ENCODE measurements around the gene UST. TPM values are rescaled to one million over a fixed set of nuclear protein-coding genes. Genes with fewer than 3 reads are reported as not detected.

UST gene
- total RNA-seq, 1 experiment from 2014 or later, result 6.1 TPM

GRCh38 chr6:149053848-149054558 lies 307.2 kb downstream of the UST start:
- H3K4me1 ChIP-seq (ENCODE audit: control insufficient read depth in 1 of 2, insufficient read depth in 2 of 2, low read length in 2 of 2), result peaks cover 0 to 7% of the 10 kb centered on the region in 2 experiments; a peak in 2 of 4 replicates
- H3K9ac ChIP-seq (ENCODE audit: low read length), result no peak overlapping the region
- no peak overlapping the region for H3K4me2 ChIP-seq (ENCODE audit: low read length)
- ChIA-PET RAD21 (ENCODE audit: low non-redundant PET in 1 of 2, low total read pairs in 2 of 2, uncharacterized antibody in 2 of 2, unreplicated experiment in 2 of 2) (no interaction called here), CTCF (no interaction called here), POLR2A (no interaction called here)
- H3K4me3 ChIP-seq (replicated peaks in 1 of 2; ENCODE audit: low read depth in 1 of 2, low read length in 2 of 2), result no peak overlapping the region
- H3K36me3 ChIP-seq (ENCODE audit: control insufficient read depth in 1 of 2, insufficient read depth in 2 of 2, low read length in 2 of 2), result no peaks in the 10 kb centered on the region
- DNase-seq (ENCODE audit: low read depth, low spot score) (no peak), ATAC-seq (no peak)
- no peaks in the 10 kb centered on the region for H3K27me3 ChIP-seq (ENCODE audit: insufficient read depth, low read length)
- no peaks in the 10 kb centered on the region for H3K79me2 ChIP-seq (ENCODE audit: insufficient read depth, low read length)
- H3K9me2 ChIP-seq (ENCODE audit: insufficient read depth), result no peaks in the 10 kb centered on the region
- no peak overlapping the region for H2AFZ ChIP-seq (ENCODE audit: low read depth, low read length, poor library complexity, severe bottlenecking)
- no peaks in the 10 kb centered on the region for H4K20me1 ChIP-seq (ENCODE audit: insufficient read depth)
- BruUV-seq (replicated peaks), result no TSS peak
- H3K27ac ChIP-seq (ENCODE audit: low read depth, low read length), result no peak overlapping the region
- no peaks in the 10 kb centered on the region for H3K9me3 ChIP-seq (ENCODE audit: control insufficient read depth in 1 of 2, insufficient read depth in 1 of 2, low read depth in 1 of 2, low read length in 2 of 2)
- intact Hi-C loops (cut with micrococcal nuclease), result no loop called here
- TF ChIP-seq REST (IDR thresholded peaks at IDR 0.05; ENCODE audit: low read depth), result no peak
- no peak for TF ChIP-seq JUND (IDR thresholded peaks at IDR 0.05)
- TF ChIP-seq ZBTB33 (IDR thresholded peaks at IDR 0.05; ENCODE audit: extremely low read depth, insufficient replicate concordance, low read length), result no peak
- no peak for TF ChIP-seq RAD21 (IDR thresholded peaks at IDR 0.05; ENCODE audit: low read depth)
- TF ChIP-seq EGR1 (IDR thresholded peaks at IDR 0.05; ENCODE audit: low read depth), result no peak
- no peak for TF ChIP-seq CEBPB (IDR thresholded peaks at IDR 0.05; ENCODE audit: low read depth)
- TF ChIP-seq EZH2 (IDR thresholded peaks at IDR 0.05), result no peak
- no peak for TF ChIP-seq CBX3 (IDR thresholded peaks at IDR 0.05; ENCODE audit: low read depth)
- TF ChIP-seq FOSL1 (IDR thresholded peaks at IDR 0.05; ENCODE audit: low read depth), result no peak
- TF ChIP-seq CTCF (IDR thresholded peaks at IDR 0.05 in 2 of 3, conservative IDR thresholded peaks at IDR 0.05 in 1 of 3; ENCODE audit: borderline replicate concordance in 1 of 3, insufficient read depth in 1 of 3, low read depth in 2 of 3, low read length in 2 of 3), result no peak
- TF ChIP-seq EZH2phosphoT487 (IDR thresholded peaks at IDR 0.05; ENCODE audit: borderline replicate concordance), result no peak
- TF ChIP-seq MAX (IDR thresholded peaks at IDR 0.05), result no peak
- TF ChIP-seq ZNF274 (IDR thresholded peaks at IDR 0.05; ENCODE audit: low read depth, low read length), result no peak
- no peak for TF ChIP-seq SP1 (IDR thresholded peaks at IDR 0.05; ENCODE audit: low read depth)
- TF ChIP-seq POLR2AphosphoS5 (IDR thresholded peaks at IDR 0.05; ENCODE audit: low read depth, low read length), result no peak
